ENCODE measurements around the gene EML6. TPM values are rescaled to one million over a fixed set of nuclear protein-coding genes. Genes with fewer than 3 reads are reported as not detected.

Gene EML6
- total RNA-seq, 1 experiment from 2014 or later = 1.5 TPM

DNA sequence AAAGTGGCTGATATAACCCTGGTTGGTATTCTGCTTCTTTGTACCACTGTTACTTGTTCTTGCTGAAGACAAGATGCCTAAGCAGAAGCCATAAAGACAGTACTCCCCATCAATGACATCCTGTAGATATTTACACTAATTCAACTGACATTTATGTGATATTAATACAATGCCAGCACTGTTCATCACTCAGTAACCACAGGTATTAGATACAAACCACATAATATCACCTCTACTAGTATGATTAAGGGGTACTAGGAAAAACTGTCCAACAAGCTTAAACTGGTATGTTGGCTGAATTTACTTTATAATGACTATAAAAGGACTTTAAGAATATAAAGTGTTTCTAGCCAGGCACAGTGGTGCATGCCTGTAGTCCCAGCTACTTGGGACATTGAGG is 261.0 kb downstream of the EML6 start:
- H2AFZ ChIP-seq (ENCODE audit: low read length) = no peak overlapping the region
- H3K56ac ChIP-seq (ENCODE audit: insufficient read length, low read depth, low read length) = no peak overlapping the region
- H2BK120ac ChIP-seq (ENCODE audit: low read depth, low read length, poor library complexity, severe bottlenecking) = no peak overlapping the region
- no peak overlapping the region for H3T11ph ChIP-seq (ENCODE audit: low read length)
- H3K23ac ChIP-seq (ENCODE audit: insufficient read length, low read depth, low read length) = no peak overlapping the region
- H3K79me1 ChIP-seq (ENCODE audit: insufficient read depth, low read depth, low read length, poor library complexity, severe bottlenecking) = peaks cover 8% of the 10 kb centered on the region
- Mint-ChIP-seq H3K27ac (no peak overlapping the region), H3K4me1 (peaks cover 16 to 21% of the 10 kb centered on the region in 2 experiments), H3K4me3 (no peak overlapping the region), H3K9me3 (no peaks in the 10 kb centered on the region), H3K36me3 (ENCODE audit: insufficient read depth in 1 of 3, low read depth in 3 of 3) (peaks cover 21 to 45% (median 31%) of the 10 kb centered on the region in 3 experiments; a peak in 6 of 7 replicates), H3K27me3 (ENCODE audit: low read depth) (no peaks in the 10 kb centered on the region)
- no peak overlapping the region for H3K4me2 ChIP-seq (ENCODE audit: insufficient read depth, insufficient read length, low read length)
- no peak overlapping the region for H2BK15ac ChIP-seq (ENCODE audit: low read depth, low read length)
- H2AK5ac ChIP-seq (ENCODE audit: insufficient read length, low read length) = no peak overlapping the region
- no peak overlapping the region for H3K14ac ChIP-seq (ENCODE audit: insufficient read depth, low read length)
- no peaks in the 10 kb centered on the region for H4K20me1 ChIP-seq (ENCODE audit: control insufficient read depth, insufficient read depth, insufficient read length)
- no peaks in the 10 kb centered on the region for H3K23me2 ChIP-seq (ENCODE audit: insufficient read length, low read depth, low read length, poor library complexity, severe bottlenecking)
- no peak overlapping the region for H2BK5ac ChIP-seq (ENCODE audit: insufficient read length, low read length)
- H3K18ac ChIP-seq (ENCODE audit: insufficient read length, low read depth, low read length) = no peak overlapping the region
- no peak overlapping the region for H4K91ac ChIP-seq (ENCODE audit: insufficient read length, low read depth, low read length)
- no peak overlapping the region for H4K5ac ChIP-seq (ENCODE audit: insufficient read length, low read depth, low read length)
- H3K9me3 ChIP-seq (ENCODE audit: control insufficient read depth, low read depth, low read length) = no peaks in the 10 kb centered on the region
- peaks cover 6% of the 10 kb centered on the region; the same call in 1 of the 2 replicates for H3K79me2 ChIP-seq (ENCODE audit: insufficient read depth, low read length)
- no peak overlapping the region for H3K27ac ChIP-seq (ENCODE audit: insufficient read length, low read depth, low read length)
- TF ChIP-seq, protein P1, sequence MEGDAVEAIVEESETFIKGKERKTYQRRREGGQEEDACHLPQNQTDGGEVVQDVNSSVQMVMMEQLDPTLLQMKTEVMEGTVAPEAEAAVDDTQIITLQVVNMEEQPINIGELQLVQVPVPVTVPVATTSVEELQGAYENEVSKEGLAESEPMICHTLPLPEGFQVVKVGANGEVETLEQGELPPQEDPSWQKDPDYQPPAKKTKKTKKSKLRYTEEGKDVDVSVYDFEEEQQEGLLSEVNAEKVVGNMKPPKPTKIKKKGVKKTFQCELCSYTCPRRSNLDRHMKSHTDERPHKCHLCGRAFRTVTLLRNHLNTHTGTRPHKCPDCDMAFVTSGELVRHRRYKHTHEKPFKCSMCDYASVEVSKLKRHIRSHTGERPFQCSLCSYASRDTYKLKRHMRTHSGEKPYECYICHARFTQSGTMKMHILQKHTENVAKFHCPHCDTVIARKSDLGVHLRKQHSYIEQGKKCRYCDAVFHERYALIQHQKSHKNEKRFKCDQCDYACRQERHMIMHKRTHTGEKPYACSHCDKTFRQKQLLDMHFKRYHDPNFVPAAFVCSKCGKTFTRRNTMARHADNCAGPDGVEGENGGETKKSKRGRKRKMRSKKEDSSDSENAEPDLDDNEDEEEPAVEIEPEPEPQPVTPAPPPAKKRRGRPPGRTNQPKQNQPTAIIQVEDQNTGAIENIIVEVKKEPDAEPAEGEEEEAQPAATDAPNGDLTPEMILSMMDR (conservative IDR thresholded peaks at IDR 0.05) = no peak
- H2BK12ac ChIP-seq (ENCODE audit: insufficient read length, low read depth, low read length) = no peak overlapping the region
- H3K27me3 ChIP-seq (ENCODE audit: insufficient read depth, low read length) = no peaks in the 10 kb centered on the region
- DNase-seq = no peak
- H3K4me1 ChIP-seq (ENCODE audit: insufficient read depth, low read length) = no peaks in the 10 kb centered on the region; the same call in 1 of the 2 replicates
- no peak overlapping the region for H2BK20ac ChIP-seq (ENCODE audit: low read depth, low read length, poor library complexity, severe bottlenecking)
- no peak overlapping the region for H4K8ac ChIP-seq (replicated peaks; ENCODE audit: insufficient read length, low read depth, low read length)
- no peak overlapping the region for H3K9ac ChIP-seq (ENCODE audit: extremely low read depth, insufficient read length, low read length)
- H3K4ac ChIP-seq (ENCODE audit: low read depth, low read length) = no peak overlapping the region
